ENCODE measurements around the gene ARHGAP12. TPM values are rescaled to one million over a fixed set of nuclear protein-coding genes. Genes with fewer than 3 reads are reported as not detected.

The ARHGAP12 gene
- total RNA-seq, 1 donor from 2014 or later: 11.4 TPM

DNA sequence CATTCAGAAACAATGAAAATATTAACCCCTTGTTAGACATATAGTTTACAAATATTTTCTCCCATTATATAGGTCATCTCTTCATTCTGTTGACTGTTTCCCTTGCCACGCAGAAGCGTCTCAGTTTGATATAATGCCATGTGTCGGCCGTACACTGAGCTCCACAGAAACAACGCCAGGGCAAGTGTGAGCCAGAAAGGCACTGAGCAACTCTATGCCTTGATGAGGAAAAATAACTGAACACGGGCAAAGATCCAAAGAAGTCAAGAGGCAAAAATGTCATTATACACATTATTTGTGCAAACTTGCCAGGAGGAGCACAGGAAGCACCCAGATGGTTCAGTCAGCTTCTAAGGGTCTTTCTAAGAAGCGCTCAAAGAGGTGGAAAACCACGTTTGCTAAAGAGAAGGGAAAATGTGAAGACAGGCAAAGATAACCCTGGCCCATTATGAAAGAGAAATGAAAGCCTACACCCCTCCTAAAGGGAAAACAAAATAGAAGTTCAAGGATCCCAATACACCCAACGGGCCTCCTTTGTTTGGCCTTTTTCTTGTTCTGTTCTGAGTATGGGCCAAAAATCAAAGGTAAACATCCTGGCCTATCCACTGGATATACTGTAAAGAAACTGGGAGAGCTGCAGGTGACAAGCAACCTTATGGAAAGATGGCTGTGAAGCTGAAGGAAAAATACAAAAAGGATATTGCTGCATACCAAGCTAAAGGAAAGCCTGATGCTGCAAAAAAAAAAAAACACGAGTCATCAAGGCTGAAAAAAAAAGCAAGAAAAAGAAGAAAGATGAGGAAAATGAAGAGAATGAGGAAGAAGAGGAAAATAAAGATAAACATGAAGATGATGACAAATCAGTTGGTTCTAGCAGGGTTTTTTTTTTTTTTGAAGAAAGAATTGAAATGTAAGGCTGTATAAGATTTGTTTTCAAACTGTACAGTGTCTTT is 15.5 kb downstream of the ARHGAP12 start:
- Histone ChIP-seq H3K4me3 (peak overlapping the region in 1 of 2 donors; percentile 33), H3K36me3 (no peaks in the 10 kb centered on the region), H3K4me1 (peaks cover 4 to 24% of the 10 kb centered on the region in 2 donors), H3K27ac (peak overlapping the region; percentile 15 to 35), H3K27me3 (no peaks in the 10 kb centered on the region), H3K9me3 (no peaks in the 10 kb centered on the region)
- TF ChIP-seq, protein P1, sequence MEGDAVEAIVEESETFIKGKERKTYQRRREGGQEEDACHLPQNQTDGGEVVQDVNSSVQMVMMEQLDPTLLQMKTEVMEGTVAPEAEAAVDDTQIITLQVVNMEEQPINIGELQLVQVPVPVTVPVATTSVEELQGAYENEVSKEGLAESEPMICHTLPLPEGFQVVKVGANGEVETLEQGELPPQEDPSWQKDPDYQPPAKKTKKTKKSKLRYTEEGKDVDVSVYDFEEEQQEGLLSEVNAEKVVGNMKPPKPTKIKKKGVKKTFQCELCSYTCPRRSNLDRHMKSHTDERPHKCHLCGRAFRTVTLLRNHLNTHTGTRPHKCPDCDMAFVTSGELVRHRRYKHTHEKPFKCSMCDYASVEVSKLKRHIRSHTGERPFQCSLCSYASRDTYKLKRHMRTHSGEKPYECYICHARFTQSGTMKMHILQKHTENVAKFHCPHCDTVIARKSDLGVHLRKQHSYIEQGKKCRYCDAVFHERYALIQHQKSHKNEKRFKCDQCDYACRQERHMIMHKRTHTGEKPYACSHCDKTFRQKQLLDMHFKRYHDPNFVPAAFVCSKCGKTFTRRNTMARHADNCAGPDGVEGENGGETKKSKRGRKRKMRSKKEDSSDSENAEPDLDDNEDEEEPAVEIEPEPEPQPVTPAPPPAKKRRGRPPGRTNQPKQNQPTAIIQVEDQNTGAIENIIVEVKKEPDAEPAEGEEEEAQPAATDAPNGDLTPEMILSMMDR (IDR thresholded peaks at IDR 0.05): no peak
- DNase-seq (ENCODE audit: low spot score in 2 of 2): no peak
- intact Hi-C loops (cut with DNase I): no loop called here

- intact Hi-C loops (cut with DNase I): no loop called here
- H3K27me3 ChIP-seq: no peaks in the 10 kb centered on the region
Measured at GRCh38 chr10:31912289-31912688, 16.3 kb downstream of the ARHGAP12 start.

GRCh38 chr10:31910016-31910415 is 18.6 kb downstream of the ARHGAP12 start:
- Histone ChIP-seq H3K9me3 (no peaks in the 10 kb centered on the region), H3K4me1 (peaks cover 4 to 31% of the 10 kb centered on the region in 2 donors), H3K27me3 (no peaks in the 10 kb centered on the region), H3K4me3 (no peak overlapping the region), H3K27ac (no peak overlapping the region), H3K36me3 (no peaks in the 10 kb centered on the region)
- no peak for DNase-seq (ENCODE audit: low spot score in 2 of 2)
- intact Hi-C loops (cut with DNase I): no loop called here
- TF ChIP-seq, protein P1 (IDR thresholded peaks at IDR 0.05): no peak

More at GRCh38 chr10:31912289-31912688, 16.3 kb downstream of the ARHGAP12 start:
- no peak for DNase-seq (ENCODE audit: low spot score in 2 of 2)
- H3K36me3 ChIP-seq: no peaks in the 10 kb centered on the region
- H3K4me3 ChIP-seq: peak overlapping the region in 1 of 2 donors; percentile 33
- H3K4me1 ChIP-seq: peaks cover 4 to 31% of the 10 kb centered on the region in 2 donors
- H3K9me3 ChIP-seq: no peaks in the 10 kb centered on the region
- H3K27ac ChIP-seq: peak overlapping the region in 1 of 2 donors; percentile 15
- TF ChIP-seq, protein P1 (IDR thresholded peaks at IDR 0.05): no peak

DNA sequence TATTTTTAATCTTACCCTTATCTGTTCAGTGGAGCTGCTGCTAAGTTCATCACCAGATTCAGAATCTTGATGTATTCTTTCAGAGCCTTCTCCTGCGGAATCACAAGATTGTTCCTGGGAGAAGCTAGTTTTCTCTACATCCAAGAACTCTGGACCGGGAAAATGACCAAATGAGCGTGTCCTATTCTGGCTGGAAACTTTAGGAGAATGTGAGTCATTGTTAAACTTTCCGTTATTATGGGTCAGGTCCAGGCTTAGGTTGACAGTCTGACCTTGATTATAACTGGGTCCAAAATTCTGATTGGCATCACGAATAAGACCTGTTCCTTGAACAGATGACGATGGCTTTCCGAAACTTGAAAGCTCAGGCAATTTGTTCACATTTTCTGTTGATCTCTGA is 20.5 kb downstream of the ARHGAP12 start:
- intact Hi-C loops (cut with DNase I): no loop called here
- Histone ChIP-seq H3K27me3 (no peaks in the 10 kb centered on the region), H3K4me3 (no peak overlapping the region), H3K27ac (peak overlapping the region; percentile 47 to 65), H3K36me3 (no peaks in the 10 kb centered on the region), H3K4me1 (peaks cover 7 to 24% of the 10 kb centered on the region in 2 donors), H3K9me3 (no peaks in the 10 kb centered on the region)
- TF ChIP-seq, protein P1 (IDR thresholded peaks at IDR 0.05): no peak
- no peak for DNase-seq (ENCODE audit: low spot score in 2 of 2)

GRCh38 chr10:31906039-31906438 is 22.6 kb downstream of the ARHGAP12 start:
- no peaks in the 10 kb centered on the region for H3K9me3 ChIP-seq
- intact Hi-C loops (cut with DNase I): no loop called here
- TF ChIP-seq, protein P1 (IDR thresholded peaks at IDR 0.05): no peak
- H3K36me3 ChIP-seq: no peaks in the 10 kb centered on the region
- no peak overlapping the region for H3K27ac ChIP-seq
- H3K4me1 ChIP-seq: peaks cover 2 to 11% of the 10 kb centered on the region in 2 donors
- no peak for DNase-seq (ENCODE audit: low spot score in 2 of 2)
- H3K27me3 ChIP-seq: no peaks in the 10 kb centered on the region
- no peak overlapping the region for H3K4me3 ChIP-seq

Data from ascending aorta (tissue), 2 donors.